Liver (tissue), 3 donors: Measurements from ENCODE around the gene TREX2.

Source experiments
- FOXA1 ChIP-seq: IDR thresholded peaks from 2 replicates; pipeline ENCODE4 v1.6.1; 2016; ENCODE audit warnings: antibody characterized with exemption
- GABPA ChIP-seq, 2 donors: IDR thresholded peaks in 1 of 2; conservative IDR thresholded peaks in 1 of 2; 2 replicates each; pipeline ENCODE4 v1.6.1; 2016; ENCODE audit warnings: antibody characterized with exemption in 2 of 2, mild to moderate bottlenecking in 1 of 2, moderate library complexity in 1 of 2
- JUND ChIP-seq, 2 donors: IDR thresholded peaks; 2 replicates each; pipeline ENCODE4 v1.6.1; 2016; ENCODE audit warnings: antibody characterized with exemption in 2 of 2
- NR2F2 ChIP-seq: IDR thresholded peaks from 2 replicates; pipeline ENCODE4 v1.6.1; 2016; ENCODE audit warnings: antibody characterized with exemption
- RAD21 ChIP-seq, 2 donors: IDR thresholded peaks; 2 replicates each; pipeline ENCODE4 v1.6.1; 2016; ENCODE audit warnings: antibody characterized with exemption in 2 of 2, mild to moderate bottlenecking in 2 of 2
- SP1 ChIP-seq: IDR thresholded peaks from 2 replicates; pipeline ENCODE4 v1.6.1; 2018; ENCODE audit warnings: antibody characterized with exemption, mild to moderate bottlenecking
- TAF1 ChIP-seq: conservative IDR thresholded peaks from 2 replicates; pipeline ENCODE4 v1.6.1; 2016; ENCODE audit warnings: antibody characterized with exemption, mild to moderate bottlenecking
- YY1 ChIP-seq: IDR thresholded peaks from 2 replicates; pipeline ENCODE4 v1.6.1; 2016; ENCODE audit warnings: antibody characterized with exemption, mild to moderate bottlenecking
- TF ChIP-seq, protein P1 (sequence below): IDR thresholded peaks from 2 replicates; pipeline ENCODE4 v1.6.1; 2016; ENCODE audit warnings: antibody characterized with exemption
- TF ChIP-seq, protein P2 (sequence below): fragments of 150-350 bp; IDR thresholded peaks from 2 replicates; pipeline ENCODE4 v1.5.1; 2017; ENCODE audit warnings: improper control_type of control experiment, low read depth, low read length; ENCODE audit not compliant: missing input control
- TF ChIP-seq, protein P3 (sequence below): IDR thresholded peaks from 2 replicates; pipeline ENCODE4 v1.6.1; 2016; ENCODE audit warnings: antibody characterized with exemption, mild to moderate bottlenecking
- TF ChIP-seq, protein P4 (sequence below): IDR thresholded peaks from 2 replicates; pipeline ENCODE4 v1.6.1; 2016; ENCODE audit warnings: antibody characterized with exemption
- TF ChIP-seq, protein P5 (sequence below): IDR thresholded peaks from 2 replicates; pipeline ENCODE4 v1.6.1; 2016; ENCODE audit warnings: antibody characterized with exemption
- donor health status: healthy.
- donor health status: healthy.

DNA sequence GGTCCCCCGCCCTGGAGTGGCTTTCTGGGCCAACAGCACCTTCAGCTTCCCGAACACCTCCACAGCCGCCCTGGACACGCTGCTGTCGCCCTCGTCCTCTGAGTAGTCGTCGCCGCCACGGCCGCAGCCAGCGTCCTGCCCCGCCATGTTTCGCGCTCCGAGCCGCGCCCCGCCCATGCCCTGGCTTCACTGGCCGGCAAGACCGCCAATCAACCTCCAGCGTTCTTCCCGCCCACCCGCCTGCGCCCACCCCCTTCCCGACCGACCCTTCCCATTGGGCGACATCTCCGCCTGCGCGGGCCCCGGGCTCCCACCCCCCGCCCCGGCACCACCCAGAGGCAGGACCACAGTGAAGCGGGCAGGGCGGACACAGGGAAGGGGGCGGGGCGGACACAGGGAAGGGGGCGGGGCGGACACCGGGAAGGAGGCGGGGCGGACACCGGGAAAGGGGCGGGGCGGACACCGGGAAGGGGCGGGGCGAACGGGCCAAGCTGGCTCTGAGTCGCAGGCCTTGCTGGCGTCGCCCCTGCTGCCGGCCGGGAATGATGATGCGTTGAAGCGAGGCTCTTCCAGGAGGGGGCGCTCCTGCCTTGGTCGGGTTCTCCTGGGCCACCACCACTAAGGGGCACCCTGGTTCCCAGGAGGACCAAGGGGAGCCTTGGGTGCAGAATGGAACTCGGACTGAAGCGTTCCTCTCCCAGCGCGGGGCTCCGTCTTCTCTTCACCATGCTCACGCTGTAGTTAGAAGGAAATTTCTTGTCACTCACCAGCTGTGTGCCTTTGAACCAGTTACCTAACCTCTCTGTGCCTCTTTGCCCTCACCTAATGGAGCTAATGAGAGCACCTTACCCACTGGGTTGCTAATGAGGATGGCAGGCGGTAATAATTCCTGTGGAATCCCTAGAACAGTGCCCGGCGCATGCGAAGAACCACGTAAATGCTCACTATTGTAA lies 24.8 kb upstream of the TREX2 start, which contains the start of gene HAUS7:
- TF ChIP-seq, protein P1, sequence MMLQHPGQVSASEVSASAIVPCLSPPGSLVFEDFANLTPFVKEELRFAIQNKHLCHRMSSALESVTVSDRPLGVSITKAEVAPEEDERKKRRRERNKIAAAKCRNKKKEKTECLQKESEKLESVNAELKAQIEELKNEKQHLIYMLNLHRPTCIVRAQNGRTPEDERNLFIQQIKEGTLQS: no peak
- TF ChIP-seq, protein P2, sequence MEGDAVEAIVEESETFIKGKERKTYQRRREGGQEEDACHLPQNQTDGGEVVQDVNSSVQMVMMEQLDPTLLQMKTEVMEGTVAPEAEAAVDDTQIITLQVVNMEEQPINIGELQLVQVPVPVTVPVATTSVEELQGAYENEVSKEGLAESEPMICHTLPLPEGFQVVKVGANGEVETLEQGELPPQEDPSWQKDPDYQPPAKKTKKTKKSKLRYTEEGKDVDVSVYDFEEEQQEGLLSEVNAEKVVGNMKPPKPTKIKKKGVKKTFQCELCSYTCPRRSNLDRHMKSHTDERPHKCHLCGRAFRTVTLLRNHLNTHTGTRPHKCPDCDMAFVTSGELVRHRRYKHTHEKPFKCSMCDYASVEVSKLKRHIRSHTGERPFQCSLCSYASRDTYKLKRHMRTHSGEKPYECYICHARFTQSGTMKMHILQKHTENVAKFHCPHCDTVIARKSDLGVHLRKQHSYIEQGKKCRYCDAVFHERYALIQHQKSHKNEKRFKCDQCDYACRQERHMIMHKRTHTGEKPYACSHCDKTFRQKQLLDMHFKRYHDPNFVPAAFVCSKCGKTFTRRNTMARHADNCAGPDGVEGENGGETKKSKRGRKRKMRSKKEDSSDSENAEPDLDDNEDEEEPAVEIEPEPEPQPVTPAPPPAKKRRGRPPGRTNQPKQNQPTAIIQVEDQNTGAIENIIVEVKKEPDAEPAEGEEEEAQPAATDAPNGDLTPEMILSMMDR: peak; percentile 67
- TF ChIP-seq, protein P3, sequence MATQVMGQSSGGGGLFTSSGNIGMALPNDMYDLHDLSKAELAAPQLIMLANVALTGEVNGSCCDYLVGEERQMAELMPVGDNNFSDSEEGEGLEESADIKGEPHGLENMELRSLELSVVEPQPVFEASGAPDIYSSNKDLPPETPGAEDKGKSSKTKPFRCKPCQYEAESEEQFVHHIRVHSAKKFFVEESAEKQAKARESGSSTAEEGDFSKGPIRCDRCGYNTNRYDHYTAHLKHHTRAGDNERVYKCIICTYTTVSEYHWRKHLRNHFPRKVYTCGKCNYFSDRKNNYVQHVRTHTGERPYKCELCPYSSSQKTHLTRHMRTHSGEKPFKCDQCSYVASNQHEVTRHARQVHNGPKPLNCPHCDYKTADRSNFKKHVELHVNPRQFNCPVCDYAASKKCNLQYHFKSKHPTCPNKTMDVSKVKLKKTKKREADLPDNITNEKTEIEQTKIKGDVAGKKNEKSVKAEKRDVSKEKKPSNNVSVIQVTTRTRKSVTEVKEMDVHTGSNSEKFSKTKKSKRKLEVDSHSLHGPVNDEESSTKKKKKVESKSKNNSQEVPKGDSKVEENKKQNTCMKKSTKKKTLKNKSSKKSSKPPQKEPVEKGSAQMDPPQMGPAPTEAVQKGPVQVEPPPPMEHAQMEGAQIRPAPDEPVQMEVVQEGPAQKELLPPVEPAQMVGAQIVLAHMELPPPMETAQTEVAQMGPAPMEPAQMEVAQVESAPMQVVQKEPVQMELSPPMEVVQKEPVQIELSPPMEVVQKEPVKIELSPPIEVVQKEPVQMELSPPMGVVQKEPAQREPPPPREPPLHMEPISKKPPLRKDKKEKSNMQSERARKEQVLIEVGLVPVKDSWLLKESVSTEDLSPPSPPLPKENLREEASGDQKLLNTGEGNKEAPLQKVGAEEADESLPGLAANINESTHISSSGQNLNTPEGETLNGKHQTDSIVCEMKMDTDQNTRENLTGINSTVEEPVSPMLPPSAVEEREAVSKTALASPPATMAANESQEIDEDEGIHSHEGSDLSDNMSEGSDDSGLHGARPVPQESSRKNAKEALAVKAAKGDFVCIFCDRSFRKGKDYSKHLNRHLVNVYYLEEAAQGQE: no peak
- TF ChIP-seq, protein P4, sequence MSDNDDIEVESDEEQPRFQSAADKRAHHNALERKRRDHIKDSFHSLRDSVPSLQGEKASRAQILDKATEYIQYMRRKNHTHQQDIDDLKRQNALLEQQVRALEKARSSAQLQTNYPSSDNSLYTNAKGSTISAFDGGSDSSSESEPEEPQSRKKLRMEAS: no peak
- TF ChIP-seq NR2F2 (no peak), TAF1 (no peak), SP1 (peak; percentile 22), FOXA1 (no peak), YY1 (peak; percentile 66), GABPA (IDR thresholded peaks at IDR 0.05 in 1 of 2, conservative IDR thresholded peaks at IDR 0.05 in 1 of 2) (no peak), JUND (IDR thresholded peaks at IDR 0.05) (no peak), RAD21 (IDR thresholded peaks at IDR 0.05) (peak; percentile 69 to 74)
- TF ChIP-seq, protein P5, sequence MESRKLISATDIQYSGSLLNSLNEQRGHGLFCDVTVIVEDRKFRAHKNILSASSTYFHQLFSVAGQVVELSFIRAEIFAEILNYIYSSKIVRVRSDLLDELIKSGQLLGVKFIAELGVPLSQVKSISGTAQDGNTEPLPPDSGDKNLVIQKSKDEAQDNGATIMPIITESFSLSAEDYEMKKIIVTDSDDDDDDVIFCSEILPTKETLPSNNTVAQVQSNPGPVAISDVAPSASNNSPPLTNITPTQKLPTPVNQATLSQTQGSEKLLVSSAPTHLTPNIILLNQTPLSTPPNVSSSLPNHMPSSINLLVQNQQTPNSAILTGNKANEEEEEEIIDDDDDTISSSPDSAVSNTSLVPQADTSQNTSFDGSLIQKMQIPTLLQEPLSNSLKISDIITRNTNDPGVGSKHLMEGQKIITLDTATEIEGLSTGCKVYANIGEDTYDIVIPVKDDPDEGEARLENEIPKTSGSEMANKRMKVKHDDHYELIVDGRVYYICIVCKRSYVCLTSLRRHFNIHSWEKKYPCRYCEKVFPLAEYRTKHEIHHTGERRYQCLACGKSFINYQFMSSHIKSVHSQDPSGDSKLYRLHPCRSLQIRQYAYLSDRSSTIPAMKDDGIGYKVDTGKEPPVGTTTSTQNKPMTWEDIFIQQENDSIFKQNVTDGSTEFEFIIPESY: no peak
